Left lobe of liver (tissue), 2 donors: Measurements from ENCODE around the gene NUFIP1. TPM values are rescaled to one million over a fixed set of nuclear protein-coding genes. Genes with fewer than 3 reads are reported as not detected.
"Not testable (repeated sequence)": the region's sequence is repeated elsewhere in the genome, so short reads cannot be mapped to it uniquely, and the experiment has no call there.

Experiments used
- ATAC-seq: fragments of 200-7000 bp; cut with Tn5 transposase; one replicate; pipeline ENCODE4 v1.9.1; 2020; ENCODE audit warnings: mild to moderate bottlenecking, moderate library complexity
- DNase-seq: peaks from one replicate; pipeline ENCODE4 v3.0.0-alpha.2; 2020; ENCODE audit warnings: low spot score
- total RNA-seq: library from RNA; stranded (reverse); gene quantifications from one replicate; pipeline ENCODE4 v1.2.1, GENCODE V29; 2021
- donor health status: DM: no; HTN: no; CAD: no; lungs with moderate emphysema.
- donor health status: DM: no; HTN: yes; CAD: no.

The NUFIP1 gene
- 1.6 TPM for total RNA-seq

GRCh38 chr13:44989071-44989889, at the start of gene NUFIP1, which contains the start of gene GPALPP1:
Gene NUFIP1, minus strand, starts transcription at chr13:44989471. Its CDS starts 35 bp downstream, at chr13:44989436.
Gene GPALPP1, plus strand, starts transcription at chr13:44989538. Its CDS starts 117 bp downstream, at chr13:44989655.
- peak; percentile 93 for DNase-seq
- peak; percentile 98 for ATAC-seq

GRCh38 chr13:45036206-45036605, 46.9 kb upstream of the NUFIP1 start:
- DNase-seq (no peak), ATAC-seq (no peak)

GRCh38 chr13:45034342-45034741, 45.1 kb upstream of the NUFIP1 start:
- DNase-seq (no peak), ATAC-seq (no peak)

DNA sequence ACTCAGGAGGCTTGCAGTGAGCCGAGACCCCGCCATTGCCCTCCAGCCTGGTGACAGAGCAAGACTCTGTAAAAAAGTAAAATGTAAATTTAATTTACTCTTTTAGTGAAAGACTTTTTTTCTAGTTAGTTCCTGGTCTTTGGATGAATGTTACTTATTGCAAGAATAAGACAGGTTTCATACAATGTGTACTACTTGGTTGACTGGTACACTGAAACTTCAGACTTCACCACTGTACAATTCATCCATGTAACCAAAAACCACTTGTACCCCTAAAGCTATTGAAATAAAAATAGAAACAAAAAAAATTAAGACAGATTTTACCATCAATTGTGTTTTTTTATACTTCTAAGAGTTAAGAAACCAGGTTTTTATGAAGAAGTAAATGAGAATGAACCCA, 35.6 kb upstream of the NUFIP1 start:
- ATAC-seq (no peak), DNase-seq (no peak)

- DNase-seq, result no peak
These were observed 32.0 kb upstream of the NUFIP1 start for GRCh38 chr13:45021250-45021649.

DNA sequence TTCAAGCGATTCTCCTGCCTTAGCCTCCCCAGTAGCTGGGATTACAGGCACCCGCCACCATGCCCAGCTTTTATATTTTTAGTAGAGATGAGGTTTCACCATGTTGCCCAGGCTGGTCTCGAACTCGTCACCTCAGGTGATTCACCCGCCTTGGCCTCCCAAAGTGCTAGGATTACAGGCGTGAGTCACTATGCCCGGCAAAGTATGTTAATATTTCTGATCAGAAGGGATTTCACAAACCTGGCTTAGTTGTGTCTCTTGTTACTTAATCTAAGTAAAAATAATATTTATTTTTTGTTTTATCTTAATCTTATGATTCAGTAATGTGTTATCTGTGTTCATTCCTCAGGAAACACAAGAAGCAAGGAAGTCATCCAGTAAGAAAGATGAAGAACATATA, 30.7 kb upstream of the NUFIP1 start:
- ATAC-seq, DNase-seq: not testable (repeated sequence)

More at GRCh38 chr13:45021250-45021649, 32.0 kb upstream of the NUFIP1 start:
- ATAC-seq, result no peak

DNA sequence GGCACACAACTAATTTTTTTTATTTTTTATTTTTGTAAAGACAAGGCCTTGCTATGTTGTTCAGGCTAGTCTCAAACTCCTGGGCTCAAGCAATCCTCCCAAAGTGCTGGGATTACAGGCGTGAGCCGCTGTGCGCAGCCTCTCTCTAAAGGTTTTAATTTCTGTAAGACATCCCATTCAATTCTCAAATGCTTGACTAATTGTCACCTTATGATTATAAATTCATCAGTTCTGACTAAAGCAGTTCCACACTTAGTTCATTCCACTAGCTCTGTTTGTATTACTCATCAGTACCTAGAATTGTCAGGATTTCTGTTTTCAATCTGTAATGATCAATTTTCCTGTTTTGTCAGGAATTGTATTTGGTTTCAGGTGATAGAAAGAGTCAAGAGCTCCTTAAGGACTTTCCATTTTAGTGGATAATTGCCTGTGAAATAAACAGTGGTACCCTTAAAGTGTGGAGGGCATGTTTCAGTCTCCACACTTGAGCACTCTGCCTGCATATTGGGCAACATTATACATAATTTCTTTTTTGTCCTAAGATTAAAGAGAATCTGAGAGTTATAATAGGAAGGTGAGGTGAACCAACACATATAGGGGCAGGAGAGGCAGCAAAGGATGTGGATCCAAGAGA, 27.6 kb upstream of the NUFIP1 start:
- DNase-seq (no peak), ATAC-seq (no peak)

DNA sequence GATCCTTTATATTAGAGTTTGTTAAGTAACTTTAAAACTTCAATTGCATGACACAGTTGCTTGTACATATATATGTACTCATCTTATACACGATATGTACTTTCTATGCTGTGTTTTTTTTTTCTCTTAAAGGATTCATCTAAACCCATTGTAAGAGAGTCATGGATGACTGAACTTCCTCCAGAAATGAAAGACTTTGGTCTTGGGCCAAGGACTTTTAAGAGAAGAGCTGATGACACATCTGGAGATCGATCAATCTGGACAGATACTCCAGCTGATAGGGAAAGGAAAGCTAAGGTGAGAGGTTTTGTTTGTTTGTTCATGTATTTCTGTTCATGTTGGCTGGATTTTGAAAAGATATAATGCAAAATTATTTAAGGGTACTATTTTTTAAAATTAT, 26.0 kb upstream of the NUFIP1 start:
- DNase-seq (no peak), ATAC-seq (no peak)

GRCh38 chr13:45011198-45011597, 21.9 kb upstream of the NUFIP1 start:
- DNase-seq (no peak), ATAC-seq (no peak)

GRCh38 chr13:45007823-45008222, 18.6 kb upstream of the NUFIP1 start:
- DNase-seq (no peak), ATAC-seq (no peak)

DNA sequence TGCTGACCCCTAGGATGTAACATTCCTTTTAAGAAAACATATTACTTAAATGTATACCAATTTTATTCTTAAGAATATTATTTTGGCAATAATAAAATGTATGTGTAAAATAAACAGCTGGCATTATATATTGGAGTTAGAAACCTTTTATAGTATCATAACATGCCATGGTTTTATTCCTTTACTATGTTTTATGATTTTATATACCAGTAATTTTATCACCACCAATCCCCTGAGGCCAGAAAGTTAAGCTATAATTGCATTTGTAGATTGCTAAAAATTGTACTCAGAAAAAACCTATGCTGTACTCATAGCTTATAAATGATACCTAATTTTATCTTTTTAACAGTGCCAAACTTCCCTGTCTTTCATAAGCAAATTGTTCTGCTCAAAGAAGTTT, 18.0 kb upstream of the NUFIP1 start:
- DNase-seq (no peak), ATAC-seq (no peak)

DNA sequence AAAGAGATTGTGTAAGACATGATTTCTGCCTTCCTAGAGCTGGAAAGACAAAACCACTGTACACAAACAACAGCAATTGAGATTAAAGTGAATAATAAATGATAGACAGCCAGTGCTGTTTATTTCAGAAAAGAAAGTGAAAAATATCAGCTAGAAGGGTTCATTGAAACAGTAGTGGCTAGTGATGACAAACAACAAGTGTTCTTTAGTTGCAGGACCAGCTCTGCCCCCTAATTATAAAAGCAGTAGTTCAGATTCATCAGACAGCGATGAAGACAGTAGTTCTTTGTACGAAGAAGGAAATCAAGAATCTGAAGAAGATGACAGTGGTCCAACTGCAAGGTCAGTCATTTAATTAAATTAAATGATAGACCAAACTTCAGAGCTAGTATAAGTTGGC, 14.8 kb upstream of the NUFIP1 start:
- ATAC-seq (no peak), DNase-seq (no peak)

DNA sequence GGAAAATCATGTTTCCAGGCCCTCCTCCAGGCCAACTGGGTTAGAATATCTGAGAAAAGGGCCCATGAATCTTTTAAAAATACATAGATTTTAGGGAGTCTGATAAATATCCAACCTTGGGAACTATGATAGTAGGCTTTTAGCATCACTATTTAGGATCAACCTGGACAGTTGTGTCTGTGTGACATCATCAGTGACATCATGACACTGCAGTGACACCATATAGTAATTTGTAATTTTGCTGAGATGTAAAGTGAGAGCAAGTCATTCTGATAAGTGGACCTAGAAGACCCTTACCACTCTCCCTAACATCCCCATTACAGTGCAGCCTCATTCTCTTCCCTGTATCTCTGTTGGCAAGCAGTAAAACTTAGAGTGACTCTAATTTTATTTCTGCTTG, 14.1 kb upstream of the NUFIP1 start:
- no peak for DNase-seq

DNA sequence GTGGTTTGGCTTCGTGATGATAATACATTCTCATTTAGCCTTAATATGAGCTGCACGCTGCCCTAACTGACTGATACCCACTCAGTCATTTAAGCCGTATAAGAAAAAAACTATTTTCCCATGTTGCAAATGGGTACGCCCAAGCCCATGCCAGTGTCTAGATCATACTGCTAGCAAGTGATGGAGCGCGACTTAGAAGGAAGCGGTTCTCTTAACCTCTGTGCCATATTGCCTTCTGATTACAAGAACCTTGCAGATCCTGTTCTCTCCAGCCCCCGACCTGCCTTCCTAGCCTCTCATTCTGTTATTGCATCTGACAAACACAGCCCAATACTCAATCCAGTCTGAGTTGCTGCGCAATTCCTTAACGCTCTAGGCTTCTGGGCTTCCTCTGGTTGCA, 670 bp upstream of the NUFIP1 start:
- peak; percentile 24 for ATAC-seq
- DNase-seq, result no peak

More for the DNA sequence above, 14.1 kb upstream of the NUFIP1 start:
- no peak for ATAC-seq

- ATAC-seq (no peak), DNase-seq (no peak)
These were observed 10.9 kb downstream of the NUFIP1 start for GRCh38 chr13:44978328-44978727.

- ATAC-seq, result no peak
- DNase-seq, result no peak
These were observed 12.2 kb downstream of the NUFIP1 start for GRCh38 chr13:44976949-44977583.

- ATAC-seq (no peak), DNase-seq (no peak)
These were observed 13.1 kb downstream of the NUFIP1 start for GRCh38 chr13:44976196-44976595.

DNA sequence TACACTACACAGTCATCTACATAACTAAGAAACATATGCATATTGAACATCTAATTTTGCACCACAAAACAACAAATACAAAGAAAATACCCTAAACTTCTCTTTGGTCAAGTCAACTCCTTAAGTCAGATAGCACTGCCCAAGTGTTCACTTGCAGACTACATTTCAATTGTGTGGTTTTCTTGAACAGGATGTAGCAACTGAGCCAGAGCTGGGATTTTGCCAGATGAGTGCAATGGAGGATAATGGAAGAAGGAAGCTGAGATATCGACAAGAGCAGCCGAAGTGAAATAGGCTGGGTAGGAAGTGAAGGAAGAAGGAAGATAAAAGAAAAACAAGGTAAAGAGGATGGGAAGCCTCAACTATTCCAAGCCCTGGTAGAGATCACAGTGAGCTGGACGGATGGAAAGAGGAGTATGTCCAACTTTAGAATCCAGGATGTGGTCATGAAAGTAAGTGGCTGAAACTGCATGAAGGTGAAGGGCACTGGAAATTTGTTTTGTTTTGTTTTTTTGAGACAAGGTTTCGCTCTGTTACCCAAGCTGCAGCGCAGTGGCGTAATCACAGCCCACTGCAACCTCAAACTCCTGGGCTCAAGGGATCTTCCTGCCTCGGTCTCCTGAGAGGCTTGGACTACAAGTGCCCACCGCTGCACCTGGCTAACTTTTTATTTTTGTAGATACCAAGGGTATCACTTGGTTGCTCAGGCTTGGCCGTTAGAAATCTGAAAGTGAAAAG, 15.0 kb downstream of the NUFIP1 start:
- peak; percentile 35 for ATAC-seq
- no peak for DNase-seq

GRCh38 chr13:44972956-44973581, 16.2 kb downstream of the NUFIP1 start:
- no peak for DNase-seq
- peak; percentile 57 for ATAC-seq
